ENCODE data around the gene NRP1.

GRCh38 chr10:33240258-33240657 lies 94.2 kb downstream of the NRP1 start:
- TF ChIP-seq CTCF (IDR thresholded peaks at IDR 0.05) (no peak), POLR2A (IDR thresholded peaks at IDR 0.05) (no peak)

All from lower leg skin (tissue), 3 donors.